ENCODE data around the gene LVRN. TPM values are rescaled to one million over a fixed set of nuclear protein-coding genes. Genes with fewer than 3 reads are reported as not detected.

Gene LVRN
- total RNA-seq, 4 donors from 2014 or later = 0.23 to 3.7 (median 0.99) TPM

- Histone ChIP-seq H3K4me3 (no peak overlapping the region), H3K4me1 (peaks cover 4% of the 10 kb centered on the region), H3K27me3 (no peaks in the 10 kb centered on the region), H3K36me3 (no peaks in the 10 kb centered on the region), H3K27ac (no peak overlapping the region), H3K9me3 (no peaks in the 10 kb centered on the region)
- 49% methylated on average over 3 of the region's 3 CpGs for WGBS
- TF ChIP-seq POLR2AphosphoS5 (IDR thresholded peaks at IDR 0.05) (peak in 1 of 3 donors; percentile 54), EP300 (IDR thresholded peaks at IDR 0.05) (no peak)
- peak; percentile 75 to 80 for DNase-seq (ENCODE audit: low spot score in 2 of 2)
Observed at GRCh38 chr5:115948091-115948534, 14.2 kb upstream of the LVRN start.

GRCh38 chr5:115949096-115949495, 13.2 kb upstream of the LVRN start:
- WGBS = 90% methylated on average over 1 of the region's 1 CpG
- Histone ChIP-seq H3K9me3 (no peaks in the 10 kb centered on the region), H3K27me3 (no peaks in the 10 kb centered on the region), H3K4me1 (peaks cover 4% of the 10 kb centered on the region), H3K27ac (no peak overlapping the region), H3K4me3 (no peak overlapping the region), H3K36me3 (no peaks in the 10 kb centered on the region)
- no peak for DNase-seq (ENCODE audit: low spot score in 2 of 2)
- TF ChIP-seq POLR2AphosphoS5 (IDR thresholded peaks at IDR 0.05) (no peak), POLR2A (IDR thresholded peaks at IDR 0.05) (no peak), EP300 (IDR thresholded peaks at IDR 0.05) (no peak), CTCF (IDR thresholded peaks at IDR 0.05) (no peak)

- no peak for TF ChIP-seq POLR2AphosphoS5 (IDR thresholded peaks at IDR 0.05)
- no peak for TF ChIP-seq CTCF (IDR thresholded peaks at IDR 0.05)
- no peak for TF ChIP-seq POLR2A (IDR thresholded peaks at IDR 0.05)
- no peak for TF ChIP-seq EP300 (IDR thresholded peaks at IDR 0.05)
- peaks cover 10% of the 10 kb centered on the region for H3K27me3 ChIP-seq
- WGBS = 37% methylated on average over 4 of the region's 4 CpGs
- no peak overlapping the region for H3K27ac ChIP-seq
- DNase-seq (ENCODE audit: low spot score in 2 of 2) = no peak
- H3K4me1 ChIP-seq = peaks cover 3% of the 10 kb centered on the region
- H3K9me3 ChIP-seq = no peaks in the 10 kb centered on the region
- H3K36me3 ChIP-seq = no peaks in the 10 kb centered on the region
- H3K4me3 ChIP-seq = no peak overlapping the region
Observed at GRCh38 chr5:115952588-115952987, 9.7 kb upstream of the LVRN start.

- no peak for TF ChIP-seq POLR2AphosphoS5 (IDR thresholded peaks at IDR 0.05)
- no peak for TF ChIP-seq POLR2A (IDR thresholded peaks at IDR 0.05)
- TF ChIP-seq CTCF (IDR thresholded peaks at IDR 0.05) = no peak
- TF ChIP-seq EP300 (IDR thresholded peaks at IDR 0.05) = no peak
- no peaks in the 10 kb centered on the region for H3K36me3 ChIP-seq
- no peak overlapping the region for H3K4me3 ChIP-seq
- H3K27me3 ChIP-seq = peaks cover 22% of the 10 kb centered on the region
- H3K4me1 ChIP-seq = no peaks in the 10 kb centered on the region
- DNase-seq (ENCODE audit: low spot score in 2 of 2) = no peak
- no peaks in the 10 kb centered on the region for H3K9me3 ChIP-seq
- H3K27ac ChIP-seq = no peak overlapping the region
Observed at GRCh38 chr5:115954144-115954543, 8.1 kb upstream of the LVRN start.

- no peak overlapping the region for H3K4me3 ChIP-seq
- TF ChIP-seq CTCF (IDR thresholded peaks at IDR 0.05) (no peak), EP300 (IDR thresholded peaks at IDR 0.05) (no peak), POLR2A (IDR thresholded peaks at IDR 0.05) (no peak), POLR2AphosphoS5 (IDR thresholded peaks at IDR 0.05) (no peak)
- no peaks in the 10 kb centered on the region for H3K9me3 ChIP-seq
- 80% methylated on average over 6 of the region's 6 CpGs for whole genome bisulfite sequencing
- H3K27ac ChIP-seq = no peak overlapping the region
- H3K27me3 ChIP-seq = peaks cover 48% of the 10 kb centered on the region
- no peak for DNase-seq (ENCODE audit: low spot score in 2 of 2)
- H3K4me1 ChIP-seq = peaks cover 10% of the 10 kb centered on the region
- H3K36me3 ChIP-seq = no peaks in the 10 kb centered on the region
Observed at GRCh38 chr5:115956957-115957356, 5.3 kb upstream of the LVRN start.
